Breast epithelium (tissue), 3 donors: ENCODE data around the gene SKAP2.

Experiments
- CTCF ChIP-seq, 3 donors: fragments of 450-650 bp; IDR thresholded peaks; one replicate each; pipeline ENCODE4 v1.5.1; 2016 to 2017; ENCODE audit warnings: antibody characterized with exemption in 3 of 3, mild to moderate bottlenecking in 3 of 3, moderate library complexity in 3 of 3
- POLR2A ChIP-seq: fragments of 450-650 bp; IDR thresholded peaks from one replicate; pipeline ENCODE4 v1.6.1; 2016; ENCODE audit warnings: antibody characterized with exemption, mild to moderate bottlenecking, moderate library complexity
- POLR2AphosphoS5 ChIP-seq, 3 donors: sonication (generic); formaldehyde crosslinking; IDR thresholded peaks; one replicate each; pipeline ENCODE4 v1.6.1; 2017; ENCODE audit warnings: antibody characterized with exemption in 3 of 3

GRCh38 chr7:26815426-26815825 lies 49.0 kb downstream of the SKAP2 start:
- TF ChIP-seq CTCF (IDR thresholded peaks at IDR 0.05) = no peak
- TF ChIP-seq POLR2A = no peak
- no peak for TF ChIP-seq POLR2AphosphoS5 (IDR thresholded peaks at IDR 0.05)
